ENCODE data around the gene ZNF362.
"Not testable (repeated sequence)": the region's sequence is repeated elsewhere in the genome, so short reads cannot be mapped to it uniquely, and the experiment has no call there.

The ZNF362 gene, protein sequence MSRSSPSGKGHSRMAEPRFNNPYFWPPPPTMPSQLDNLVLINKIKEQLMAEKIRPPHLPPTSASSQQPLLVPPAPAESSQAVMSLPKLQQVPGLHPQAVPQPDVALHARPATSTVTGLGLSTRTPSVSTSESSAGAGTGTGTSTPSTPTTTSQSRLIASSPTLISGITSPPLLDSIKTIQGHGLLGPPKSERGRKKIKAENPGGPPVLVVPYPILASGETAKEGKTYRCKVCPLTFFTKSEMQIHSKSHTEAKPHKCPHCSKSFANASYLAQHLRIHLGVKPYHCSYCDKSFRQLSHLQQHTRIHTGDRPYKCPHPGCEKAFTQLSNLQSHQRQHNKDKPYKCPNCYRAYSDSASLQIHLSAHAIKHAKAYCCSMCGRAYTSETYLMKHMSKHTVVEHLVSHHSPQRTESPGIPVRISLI

GRCh38 chr1:33256471-33257206, at the start of gene ZNF362:
ZNF362 (plus strand) TSS chr1:33256492; CDS start chr1:33270575, 14,083 bp downstream.
- peak; percentile 78 for DNase-seq

- DNase-seq: no peak
Measured at GRCh38 chr1:33211972-33212371, 44.3 kb upstream of the ZNF362 start.

DNA sequence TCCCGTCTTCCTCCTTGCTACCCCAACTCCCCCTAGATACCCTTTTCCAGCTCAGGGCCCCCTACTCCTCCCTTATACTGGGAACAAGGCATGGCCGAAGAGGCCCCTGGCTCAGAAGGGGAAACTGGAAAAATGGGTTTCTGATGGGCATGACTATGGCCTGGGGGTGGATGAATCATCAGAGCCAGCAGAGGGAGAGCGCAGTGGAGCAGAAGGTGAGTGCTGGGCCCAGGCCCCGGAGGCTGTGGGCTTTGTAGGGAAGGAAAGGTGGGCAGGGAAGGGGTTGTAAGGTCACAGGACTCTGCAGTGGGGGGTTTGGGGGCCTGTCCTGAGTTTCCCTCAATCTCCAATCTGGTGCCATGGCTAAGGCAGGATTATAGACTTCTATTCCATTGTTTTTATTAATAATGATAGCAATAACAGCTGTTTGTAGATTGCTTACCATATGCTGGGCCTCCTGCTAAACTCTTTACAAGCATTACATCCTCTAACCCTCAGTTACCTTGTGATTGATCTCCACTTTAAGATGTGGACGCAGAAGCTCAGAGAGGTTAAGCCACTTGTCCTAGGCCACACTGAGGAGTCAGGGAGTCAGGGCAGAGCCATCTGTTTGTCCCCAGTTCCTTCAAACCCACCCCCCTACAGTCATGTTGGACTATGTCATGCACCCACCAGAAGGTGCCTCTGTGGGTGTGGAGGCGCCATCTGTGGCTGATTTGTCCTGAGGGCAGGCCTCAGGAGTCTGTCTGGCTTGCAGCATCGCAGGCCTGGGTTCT, 36.2 kb upstream of the ZNF362 start:
- DNase-seq: no peak

DNA sequence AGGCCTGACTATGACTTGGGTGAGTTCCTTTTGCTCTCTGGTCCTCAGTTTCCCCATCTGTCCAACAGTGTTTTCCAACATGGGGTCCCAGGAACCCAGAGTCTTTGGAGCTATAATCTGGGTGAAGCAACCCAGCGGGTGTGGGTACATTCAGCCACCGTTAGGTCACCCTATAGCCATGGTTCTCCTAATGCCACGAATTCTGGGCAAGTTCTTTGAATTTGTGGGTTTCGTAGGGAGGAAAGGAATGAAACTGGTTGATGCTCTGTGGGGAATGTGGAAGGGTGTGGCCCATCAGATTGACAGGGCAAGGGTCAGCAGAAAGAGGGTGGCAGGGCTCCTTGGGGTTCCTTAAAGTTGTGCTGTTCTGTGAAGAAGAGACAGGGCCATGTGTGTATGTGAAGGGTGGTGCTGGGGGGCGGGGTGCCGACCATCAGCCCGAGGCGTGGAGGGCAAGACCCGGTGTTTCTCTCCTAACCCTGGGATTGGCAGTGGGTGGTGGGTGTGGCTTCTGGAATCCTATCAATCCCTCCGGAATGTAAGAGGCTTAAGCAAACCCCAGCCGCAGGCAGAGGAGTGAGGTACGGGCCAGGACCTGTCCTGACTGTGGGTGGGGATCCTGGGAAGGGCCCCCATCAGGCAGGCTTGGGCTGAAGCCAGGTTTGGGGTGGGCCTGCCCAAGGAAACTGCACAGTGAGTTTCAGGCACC, 35.5 kb upstream of the ZNF362 start:
- DNase-seq: no peak

DNA sequence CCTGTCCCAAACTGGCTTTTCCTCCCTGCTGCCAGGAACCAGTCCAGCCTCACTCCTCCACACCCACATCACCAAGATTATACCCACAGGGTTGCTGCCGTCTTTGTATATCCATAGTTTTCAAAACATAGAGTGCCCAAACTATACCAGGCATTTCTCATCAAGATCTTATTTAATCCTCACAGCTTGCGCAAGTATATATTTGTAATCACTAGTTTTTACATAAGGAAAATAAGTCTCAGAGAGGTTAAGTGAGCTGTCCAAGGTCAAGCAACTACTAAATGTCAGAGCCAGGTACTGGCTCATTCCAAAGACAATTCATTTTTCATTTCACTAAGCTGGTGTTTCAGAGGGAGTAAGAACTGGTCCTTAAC, 34.9 kb upstream of the ZNF362 start:
- no peak for DNase-seq

- no peak for DNase-seq
Measured at GRCh38 chr1:33222381-33222780, 33.9 kb upstream of the ZNF362 start.

DNA sequence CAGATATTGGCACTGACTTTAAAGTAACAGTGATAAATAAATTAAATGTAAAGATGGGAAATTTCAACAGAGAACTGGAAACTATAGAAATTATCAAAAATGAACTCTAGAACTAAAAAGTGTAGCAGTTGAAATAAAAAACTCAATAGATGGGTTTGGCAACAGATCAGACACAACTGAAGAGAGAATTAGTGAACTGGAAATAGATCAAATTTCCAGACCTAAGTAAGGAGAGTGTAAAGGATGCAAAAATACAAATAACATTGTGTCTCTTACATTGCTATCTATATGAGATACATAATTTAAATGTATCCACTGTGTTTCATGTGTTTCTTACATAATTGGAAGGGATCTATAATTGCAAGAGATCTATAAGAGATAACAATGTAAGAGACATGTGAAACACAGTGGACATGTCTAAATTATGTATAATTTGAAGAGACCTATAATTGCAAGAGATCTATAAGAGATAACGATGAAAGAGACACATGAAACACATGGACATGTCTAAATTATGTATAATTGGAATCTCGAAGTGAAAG, 32.1 kb upstream of the ZNF362 start:
- no peak for DNase-seq

DNA sequence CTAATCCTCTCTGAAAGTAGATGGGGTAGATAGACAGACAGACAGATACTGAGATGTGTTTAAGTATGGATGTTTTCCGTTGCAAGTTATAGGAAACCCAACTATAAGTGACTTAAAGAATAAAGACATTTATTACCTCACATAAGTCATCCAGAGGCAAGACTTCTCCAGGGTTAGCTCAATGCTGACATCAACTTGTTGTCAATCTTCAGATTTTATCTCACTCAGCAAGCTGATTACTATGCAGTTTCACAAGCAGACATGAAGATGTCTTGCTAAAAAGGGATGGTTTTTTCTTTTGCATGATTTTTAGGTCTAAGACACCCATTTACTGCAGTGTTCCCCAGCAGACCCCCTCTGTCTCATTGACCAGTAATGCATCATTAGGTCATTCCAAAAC, 30.7 kb upstream of the ZNF362 start:
- DNase-seq: no peak

DNA sequence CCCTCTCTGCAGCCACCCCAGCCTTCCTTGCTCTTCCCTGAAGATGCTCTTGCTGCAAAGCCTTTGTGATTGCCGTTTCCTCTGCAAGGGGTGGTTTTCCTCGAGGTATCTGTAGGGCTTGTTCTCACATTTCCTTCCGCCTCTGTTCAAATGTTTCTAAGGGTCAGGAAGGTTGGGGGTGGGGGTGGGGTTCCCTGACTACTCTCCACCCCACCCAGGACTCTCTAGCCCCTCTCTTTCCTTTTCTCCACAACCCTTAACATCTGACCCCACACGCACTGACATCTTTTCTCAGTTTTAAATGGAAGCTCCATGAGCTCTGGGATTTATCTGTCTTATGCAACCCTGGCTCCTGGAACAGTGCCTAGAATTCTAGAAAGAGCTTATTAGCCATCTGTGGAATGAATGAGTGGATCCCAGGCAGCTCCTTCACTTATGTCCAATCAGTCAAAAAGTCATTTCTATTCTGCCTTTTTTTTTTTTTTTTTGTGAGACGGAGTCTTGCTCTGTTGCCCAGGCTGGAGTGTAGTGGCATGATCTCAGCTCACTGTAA, 27.3 kb upstream of the ZNF362 start:
- DNase-seq: peak; percentile 45

DNA sequence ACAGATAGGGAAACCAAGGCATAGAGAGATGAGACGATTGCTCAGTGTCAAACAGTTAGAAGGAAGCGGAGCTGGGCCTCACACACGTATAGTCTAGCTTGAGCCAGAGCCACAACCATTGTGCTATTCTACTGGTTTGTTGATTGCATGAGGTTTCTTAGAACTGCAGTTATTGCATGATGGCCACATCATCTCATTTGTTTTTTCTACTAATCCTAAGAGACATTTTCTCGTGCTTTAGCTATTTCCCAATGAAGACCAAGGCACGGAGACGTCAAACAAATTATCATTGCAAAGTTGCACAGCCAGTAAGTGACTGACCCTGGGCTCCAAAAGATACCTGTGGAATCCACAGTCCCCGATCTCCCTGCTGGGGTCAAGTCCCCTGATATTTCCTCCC, 25.1 kb upstream of the ZNF362 start:
- DNase-seq: no peak

DNA sequence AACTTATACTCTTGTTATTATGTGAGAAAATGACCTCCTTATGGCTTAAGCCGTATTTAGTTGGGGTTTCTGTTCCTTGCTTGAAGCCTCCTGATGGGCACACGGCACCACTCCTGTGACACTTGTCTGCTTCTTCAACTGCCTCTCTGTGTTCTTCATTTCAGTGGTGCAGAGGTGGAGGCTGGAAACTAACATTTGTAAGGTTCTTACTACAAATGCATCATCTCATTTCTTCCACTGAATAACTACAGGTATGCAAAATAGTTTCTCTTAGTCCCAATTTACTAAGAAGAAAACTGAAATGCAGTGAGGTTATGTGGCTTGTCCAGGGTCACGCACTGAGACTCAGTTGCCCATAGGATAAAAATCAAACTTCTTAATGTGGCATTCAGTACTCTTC, 23.6 kb upstream of the ZNF362 start:
- DNase-seq: no peak

DNA sequence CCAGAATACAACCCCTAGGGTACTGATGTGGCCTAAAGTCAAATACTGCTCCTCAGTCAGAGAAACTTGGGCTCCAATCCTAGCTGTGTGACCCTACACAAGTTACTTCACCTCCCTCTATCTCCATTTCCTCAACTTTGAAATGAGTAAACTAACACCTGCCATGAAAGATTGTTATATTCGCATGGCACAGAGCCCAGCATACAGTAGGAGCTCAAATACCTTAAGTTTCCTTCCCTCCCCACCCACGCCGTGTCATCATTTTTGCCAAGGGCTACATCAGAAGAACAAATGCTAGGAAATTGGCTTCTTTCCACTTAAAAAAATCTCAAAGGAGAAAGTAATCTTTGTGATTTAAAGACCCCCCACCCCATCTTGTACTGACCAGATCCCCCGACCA, 22.2 kb upstream of the ZNF362 start:
- no peak for DNase-seq

DNA sequence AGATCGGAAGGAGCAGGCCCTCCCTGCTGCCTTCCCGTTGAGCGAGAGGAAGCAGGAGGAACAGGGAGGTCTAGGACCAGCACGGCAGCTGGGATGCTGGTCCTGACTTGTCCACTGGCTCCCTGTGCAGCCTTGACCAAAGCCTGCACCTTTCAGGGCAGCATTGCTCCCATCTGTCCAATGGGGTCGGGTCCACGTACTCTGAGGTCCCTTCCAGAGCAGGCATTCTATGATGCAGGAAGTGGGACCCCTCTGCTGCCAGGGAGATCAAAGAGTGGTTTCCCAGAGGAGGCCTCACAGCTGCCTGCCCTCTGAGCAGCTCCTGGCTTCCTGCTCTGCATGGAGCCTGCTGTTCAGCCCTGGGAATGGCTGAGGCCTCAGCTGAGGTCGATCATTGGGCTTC, 21.7 kb upstream of the ZNF362 start:
- DNase-seq: peak; percentile 56

DNA sequence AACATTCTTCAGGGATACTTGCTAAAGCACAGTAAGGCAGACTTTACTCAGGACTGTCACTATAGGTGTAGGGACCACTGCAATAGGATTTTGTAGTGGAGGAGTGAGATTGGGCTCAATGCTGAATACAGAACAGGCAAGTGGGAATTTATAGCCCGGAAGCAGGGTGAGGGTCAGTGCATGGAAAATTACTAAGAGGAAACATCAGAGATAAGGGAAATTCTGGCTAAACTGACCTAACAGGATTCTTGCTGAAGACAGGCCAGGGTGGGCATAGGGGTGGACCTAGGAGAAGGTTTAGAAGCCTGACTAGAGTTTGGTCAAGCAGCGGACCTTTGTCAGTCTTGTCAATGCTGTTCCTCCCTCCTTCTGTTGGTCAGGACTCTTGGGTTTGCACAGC, 20.8 kb upstream of the ZNF362 start:
- DNase-seq: no peak

- no peak for DNase-seq
Measured at GRCh38 chr1:33236498-33236897, 19.8 kb upstream of the ZNF362 start.

GRCh38 chr1:33237579-33237978, 18.7 kb upstream of the ZNF362 start:
- DNase-seq: no peak

GRCh38 chr1:33238194-33238724, 18.0 kb upstream of the ZNF362 start:
- not testable (repeated sequence) for DNase-seq

- not testable (repeated sequence) for DNase-seq
Measured at GRCh38 chr1:33239410-33239809, 16.9 kb upstream of the ZNF362 start.

- DNase-seq: no peak
Measured at GRCh38 chr1:33241866-33242265, 14.4 kb upstream of the ZNF362 start.

- DNase-seq: no peak
Measured at GRCh38 chr1:33242652-33243051, 13.6 kb upstream of the ZNF362 start.

DNA sequence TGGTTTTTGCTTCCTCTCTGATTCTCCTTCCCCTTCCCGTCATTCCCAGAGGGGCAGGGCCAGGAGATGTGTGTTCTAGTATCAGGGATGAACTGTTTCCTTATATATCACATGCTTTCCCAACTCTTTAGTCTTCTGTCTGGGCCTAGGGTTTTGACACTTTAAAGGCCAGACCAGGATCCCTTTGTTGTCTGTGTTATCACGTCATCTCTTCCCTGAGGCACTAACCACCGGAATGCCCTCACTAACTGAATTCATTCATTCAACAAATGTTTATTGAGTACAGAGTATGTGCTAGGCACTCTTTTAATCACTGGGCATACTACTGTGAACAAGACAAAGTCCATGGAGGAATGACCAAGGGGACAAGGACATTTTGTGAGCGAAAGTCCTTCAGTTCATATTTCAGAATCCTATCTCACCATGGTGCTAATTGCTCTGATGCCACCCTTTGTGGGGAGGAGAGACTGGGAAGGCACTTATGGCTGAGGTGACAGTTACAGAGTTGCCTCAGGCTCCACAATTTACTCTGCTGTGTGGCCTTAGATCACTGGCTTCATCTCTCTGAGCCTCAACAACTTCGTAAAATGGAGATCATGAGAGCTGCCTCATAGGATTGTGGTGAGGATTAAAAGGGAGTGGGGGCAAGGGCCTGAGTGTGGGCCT, 12.0 kb upstream of the ZNF362 start:
- DNase-seq: no peak

All from left hindlimb (tissue), 1 donor.